ENCODE results near the gene TFAP2E. TPM values are rescaled to one million over a fixed set of nuclear protein-coding genes. Genes with fewer than 3 reads are reported as not detected.

TFAP2E gene
- total RNA-seq (2022; extraction: Qiagen RNA extraction; ENCODE audit: low read depth) = 0.56 to 0.82 TPM (median 0.62 TPM) in 5 replicates

DNA sequence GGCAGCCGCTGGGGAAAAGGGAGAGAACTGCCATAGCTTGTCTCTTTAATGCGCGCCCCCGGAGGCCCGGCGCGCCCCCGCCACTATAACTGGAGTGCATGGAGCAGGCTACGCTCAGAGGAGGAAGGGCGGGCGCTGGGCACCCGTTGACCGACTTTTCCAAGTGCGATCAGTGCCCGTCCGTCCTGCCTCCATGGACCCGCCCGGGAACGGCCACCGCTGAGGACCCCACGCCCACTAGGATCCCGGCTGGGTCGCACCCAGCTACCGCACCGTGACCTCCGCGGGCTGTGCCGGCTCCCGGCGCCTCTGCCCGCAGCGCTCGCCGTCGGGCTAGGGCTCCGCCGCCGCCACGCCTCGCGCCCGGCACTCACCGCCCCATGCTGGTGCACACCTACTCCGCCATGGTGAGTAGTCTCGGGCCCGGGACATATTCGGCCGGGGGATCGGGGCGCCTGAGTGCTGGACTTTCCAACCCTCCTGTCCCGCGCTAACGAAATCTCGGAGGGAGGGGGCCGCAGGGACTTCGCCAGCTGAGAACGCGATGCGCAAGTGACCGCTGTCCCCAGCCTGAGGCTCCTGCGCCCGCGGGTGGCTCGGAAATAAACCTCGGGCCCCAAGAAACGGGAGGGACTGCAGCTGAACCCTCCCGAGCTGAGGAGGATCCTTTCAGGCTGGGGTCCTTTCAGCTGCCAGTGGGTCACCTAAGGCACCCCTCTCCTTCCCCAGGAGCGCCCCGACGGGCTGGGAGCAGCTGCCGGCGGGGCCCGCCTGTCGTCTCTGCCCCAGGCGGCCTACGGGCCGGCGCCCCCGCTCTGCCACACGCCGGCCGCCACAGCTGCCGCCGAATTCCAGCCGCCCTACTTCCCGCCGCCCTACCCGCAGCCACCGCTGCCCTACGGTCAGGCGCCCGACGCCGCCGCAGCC is at the start of gene TFAP2E:
TFAP2E (plus strand) TSS at position 117 of the 927 bp plus-strand sequence; CDS start at position 381, 264 bp downstream.

DNA sequence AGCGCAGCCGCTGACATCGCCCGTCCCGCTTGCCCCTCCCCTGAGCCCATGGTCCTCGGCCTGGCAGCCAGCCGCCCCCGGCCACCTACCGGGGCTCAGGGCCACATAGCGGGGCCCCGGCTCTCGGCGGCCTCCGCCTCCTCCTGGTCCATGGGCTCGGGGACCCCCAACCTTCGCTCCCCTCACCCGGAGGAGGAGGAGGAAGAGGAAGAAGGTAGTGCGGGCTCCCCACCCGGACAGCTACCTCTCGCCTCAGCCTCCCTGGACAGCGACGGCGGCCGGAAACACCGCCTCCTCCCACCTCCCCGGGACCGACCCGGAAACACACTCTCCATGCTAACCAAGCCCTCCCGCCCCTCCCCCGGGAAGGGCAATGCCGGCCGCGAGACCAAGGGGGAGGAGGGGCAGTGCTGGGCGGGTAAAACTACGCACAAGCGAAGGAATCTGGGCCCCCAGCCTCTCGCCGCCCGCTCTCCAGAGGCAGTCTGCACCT is 15.9 kb upstream of the TFAP2E start, which contains the start of gene KIAA0319L:
KIAA0319L (minus strand) TSS at position 286 of the 493 bp plus-strand sequence. CDS start 2,912 bp downstream, outside the sequence.

DNA sequence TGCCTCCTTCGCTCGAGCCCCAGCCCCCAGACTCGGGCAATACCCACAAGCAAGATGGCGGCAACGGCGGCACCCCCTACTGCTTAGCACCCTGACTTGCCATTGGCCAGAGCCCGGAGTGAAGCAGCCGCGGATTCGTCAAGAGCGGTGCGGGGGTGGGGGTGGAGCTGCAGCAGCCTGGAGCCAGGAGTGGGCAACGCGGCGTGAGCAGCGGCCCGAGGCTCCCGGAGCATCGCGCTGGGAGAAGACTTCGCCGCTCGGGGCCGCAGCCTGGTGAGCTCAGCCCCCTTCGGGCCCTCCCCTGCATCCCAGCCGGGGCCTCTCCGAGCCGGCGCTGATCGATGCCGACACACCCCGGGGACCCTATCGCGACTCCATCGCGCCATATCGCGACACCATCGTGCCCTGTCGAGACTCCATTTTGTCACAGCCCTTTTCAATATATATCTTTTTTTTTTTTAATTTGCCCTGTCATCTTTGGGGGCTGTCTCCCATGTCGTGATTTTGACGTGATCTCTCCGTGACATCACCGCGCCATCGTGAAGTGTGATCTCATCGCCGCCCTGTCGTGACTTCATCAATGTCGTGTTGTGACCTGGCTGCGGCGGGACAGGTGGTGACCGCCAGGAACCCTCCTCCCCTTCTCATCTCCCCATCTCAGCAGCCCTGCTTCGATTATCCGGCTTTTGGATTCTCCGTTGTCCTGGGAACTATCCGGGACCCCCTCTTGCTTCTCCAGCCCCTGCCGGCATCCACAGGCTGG is 15.3 kb upstream of the TFAP2E start, which contains the start of gene NCDN:
NCDN (plus strand) TSS at position 189 of the 763 bp plus-strand sequence; CDS start at position 581, 392 bp downstream.

DNA sequence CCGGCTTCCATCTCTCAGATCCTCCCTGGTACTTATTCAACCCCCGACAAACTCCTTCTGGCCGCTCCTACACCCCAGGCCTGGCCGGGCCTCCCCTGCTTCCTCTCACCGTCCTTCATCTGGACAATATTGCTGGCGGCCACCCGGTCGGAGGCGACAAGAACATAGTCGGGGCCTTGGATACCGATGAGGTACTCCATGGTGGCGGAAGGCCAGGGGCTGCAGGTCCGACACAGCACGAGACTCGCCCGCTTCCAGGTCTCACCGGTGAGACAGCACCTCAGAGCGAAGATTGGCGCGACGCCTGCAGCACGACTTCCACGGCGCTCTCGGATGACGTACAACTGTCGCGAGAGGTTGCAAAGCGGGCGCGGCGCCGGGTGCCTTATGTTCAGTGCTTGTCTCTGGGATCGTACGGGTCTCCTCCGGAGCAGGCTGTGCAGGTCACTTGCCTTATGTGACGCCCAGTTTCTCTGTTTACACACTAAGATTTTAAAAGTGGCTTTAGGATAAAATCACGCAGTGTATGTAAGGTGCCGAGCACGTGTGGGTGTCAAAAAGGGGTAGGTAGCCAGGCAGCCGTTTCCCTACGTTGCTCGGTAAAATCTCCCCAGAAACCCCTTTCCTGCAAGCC is 68.2 kb downstream of the TFAP2E start, which contains the start of gene PSMB2:
PSMB2 (minus strand) TSS at position 294 of the 634 bp plus-strand sequence; CDS start at position 200, 94 bp downstream.

Other genes starting within 250 kb of the TFAP2E start
- 12.5 to 17.8 TPM (median 15.5 TPM) in 5 replicates for gene KIAA0319L, start 15.9 kb upstream of the TFAP2E start, total RNA-seq (2022; extraction: Qiagen RNA extraction; ENCODE audit: low read depth)
- gene NCDN, start 15.5 kb upstream of the TFAP2E start, total RNA-seq (2022; extraction: Qiagen RNA extraction; ENCODE audit: low read depth) = 12.9 to 18.7 TPM (median 18.5 TPM) in 5 replicates
- 81.1 to 110 TPM (median 102 TPM) in 5 replicates for gene PSMB2, start 68.2 kb downstream of the TFAP2E start, total RNA-seq (2022; extraction: Qiagen RNA extraction; ENCODE audit: low read depth)
- 13.2 to 14.6 TPM (median 13.8 TPM) in 5 replicates for gene C1orf216, start 145.6 kb downstream of the TFAP2E start, total RNA-seq (2022; extraction: Qiagen RNA extraction; ENCODE audit: low read depth)
- gene CLSPN, start 196.7 kb downstream of the TFAP2E start, total RNA-seq (2022; extraction: Qiagen RNA extraction; ENCODE audit: low read depth) = 8.1 to 14.9 TPM (median 10.9 TPM) in 5 replicates
- 3.1 to 4.5 TPM (median 4.2 TPM) in 5 replicates for gene AGO4, start 234.7 kb downstream of the TFAP2E start, total RNA-seq (2022; extraction: Qiagen RNA extraction; ENCODE audit: low read depth)

Data from A549 treated with CpdA at 1 μM for 4 hours (cell line).